ENCODE measurements around the gene PWWP2B.

DNA sequence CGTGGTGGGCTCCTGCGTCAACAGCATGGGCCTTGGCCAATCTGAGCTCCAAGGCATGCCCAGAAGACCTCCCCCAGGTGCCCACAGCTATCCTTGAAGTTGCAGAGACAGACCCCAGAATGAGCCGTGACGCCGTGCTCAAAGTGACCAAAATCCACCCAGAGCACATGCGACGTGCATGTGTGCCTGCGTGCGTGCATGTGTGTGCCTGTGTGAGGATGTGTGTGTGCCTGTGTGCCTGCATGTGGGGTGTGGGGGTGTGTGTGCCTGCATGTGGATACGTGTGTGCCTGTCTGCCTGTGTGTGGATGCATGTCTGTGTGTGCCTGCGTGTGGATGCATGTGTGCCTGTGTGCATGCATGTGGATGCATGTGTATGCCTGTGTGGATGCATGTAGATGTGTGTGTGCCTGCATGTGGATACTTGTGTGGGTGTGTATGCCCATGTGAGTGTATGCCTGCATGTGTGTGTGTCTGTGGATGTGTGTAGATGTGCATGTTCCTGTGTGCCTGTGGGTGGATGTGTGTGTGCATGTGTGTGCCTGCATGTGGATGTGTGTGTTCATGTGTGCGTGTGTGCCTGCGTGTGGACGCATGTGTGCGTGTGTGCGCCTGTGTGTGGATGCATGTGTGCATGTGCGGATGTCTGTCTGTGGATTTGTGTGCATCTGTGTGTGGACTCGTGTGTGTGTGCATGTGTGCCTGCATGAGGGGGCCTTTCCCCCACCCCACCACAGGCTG, 42.6 kb downstream of the PWWP2B start:
- TF ChIP-seq EZH2 (IDR thresholded peaks at IDR 0.05; ENCODE audit: low read depth, unreplicated experiment) (no peak), ZNF114 (CRISPR knock-in tag; IDR thresholded peaks at IDR 0.05) (no peak), JUNB (IDR thresholded peaks at IDR 0.05; ENCODE audit: unreplicated experiment) (no peak), POLR2AphosphoS5 (IDR thresholded peaks at IDR 0.05; ENCODE audit: low read depth) (no peak), EZH2phosphoT487 (IDR thresholded peaks at IDR 0.05; ENCODE audit: unreplicated experiment) (no peak), ZNF331 (CRISPR knock-in tag; IDR thresholded peaks at IDR 0.05; ENCODE audit: low read depth) (no peak)
- TF ChIP-seq, protein P1, sequence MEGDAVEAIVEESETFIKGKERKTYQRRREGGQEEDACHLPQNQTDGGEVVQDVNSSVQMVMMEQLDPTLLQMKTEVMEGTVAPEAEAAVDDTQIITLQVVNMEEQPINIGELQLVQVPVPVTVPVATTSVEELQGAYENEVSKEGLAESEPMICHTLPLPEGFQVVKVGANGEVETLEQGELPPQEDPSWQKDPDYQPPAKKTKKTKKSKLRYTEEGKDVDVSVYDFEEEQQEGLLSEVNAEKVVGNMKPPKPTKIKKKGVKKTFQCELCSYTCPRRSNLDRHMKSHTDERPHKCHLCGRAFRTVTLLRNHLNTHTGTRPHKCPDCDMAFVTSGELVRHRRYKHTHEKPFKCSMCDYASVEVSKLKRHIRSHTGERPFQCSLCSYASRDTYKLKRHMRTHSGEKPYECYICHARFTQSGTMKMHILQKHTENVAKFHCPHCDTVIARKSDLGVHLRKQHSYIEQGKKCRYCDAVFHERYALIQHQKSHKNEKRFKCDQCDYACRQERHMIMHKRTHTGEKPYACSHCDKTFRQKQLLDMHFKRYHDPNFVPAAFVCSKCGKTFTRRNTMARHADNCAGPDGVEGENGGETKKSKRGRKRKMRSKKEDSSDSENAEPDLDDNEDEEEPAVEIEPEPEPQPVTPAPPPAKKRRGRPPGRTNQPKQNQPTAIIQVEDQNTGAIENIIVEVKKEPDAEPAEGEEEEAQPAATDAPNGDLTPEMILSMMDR (conservative IDR thresholded peaks at IDR 0.05; ENCODE audit: low read depth in 2 of 2) = no peak
- TF ChIP-seq, protein P2, sequence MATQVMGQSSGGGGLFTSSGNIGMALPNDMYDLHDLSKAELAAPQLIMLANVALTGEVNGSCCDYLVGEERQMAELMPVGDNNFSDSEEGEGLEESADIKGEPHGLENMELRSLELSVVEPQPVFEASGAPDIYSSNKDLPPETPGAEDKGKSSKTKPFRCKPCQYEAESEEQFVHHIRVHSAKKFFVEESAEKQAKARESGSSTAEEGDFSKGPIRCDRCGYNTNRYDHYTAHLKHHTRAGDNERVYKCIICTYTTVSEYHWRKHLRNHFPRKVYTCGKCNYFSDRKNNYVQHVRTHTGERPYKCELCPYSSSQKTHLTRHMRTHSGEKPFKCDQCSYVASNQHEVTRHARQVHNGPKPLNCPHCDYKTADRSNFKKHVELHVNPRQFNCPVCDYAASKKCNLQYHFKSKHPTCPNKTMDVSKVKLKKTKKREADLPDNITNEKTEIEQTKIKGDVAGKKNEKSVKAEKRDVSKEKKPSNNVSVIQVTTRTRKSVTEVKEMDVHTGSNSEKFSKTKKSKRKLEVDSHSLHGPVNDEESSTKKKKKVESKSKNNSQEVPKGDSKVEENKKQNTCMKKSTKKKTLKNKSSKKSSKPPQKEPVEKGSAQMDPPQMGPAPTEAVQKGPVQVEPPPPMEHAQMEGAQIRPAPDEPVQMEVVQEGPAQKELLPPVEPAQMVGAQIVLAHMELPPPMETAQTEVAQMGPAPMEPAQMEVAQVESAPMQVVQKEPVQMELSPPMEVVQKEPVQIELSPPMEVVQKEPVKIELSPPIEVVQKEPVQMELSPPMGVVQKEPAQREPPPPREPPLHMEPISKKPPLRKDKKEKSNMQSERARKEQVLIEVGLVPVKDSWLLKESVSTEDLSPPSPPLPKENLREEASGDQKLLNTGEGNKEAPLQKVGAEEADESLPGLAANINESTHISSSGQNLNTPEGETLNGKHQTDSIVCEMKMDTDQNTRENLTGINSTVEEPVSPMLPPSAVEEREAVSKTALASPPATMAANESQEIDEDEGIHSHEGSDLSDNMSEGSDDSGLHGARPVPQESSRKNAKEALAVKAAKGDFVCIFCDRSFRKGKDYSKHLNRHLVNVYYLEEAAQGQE (IDR thresholded peaks at IDR 0.05; ENCODE audit: unreplicated experiment) = no peak
